ENCODE results near the gene TIGD6.
"Not testable (repeated sequence)": the region's sequence is repeated elsewhere in the genome, so short reads cannot be mapped to it uniquely, and the experiment has no call there.

Gene TIGD6

DNA sequence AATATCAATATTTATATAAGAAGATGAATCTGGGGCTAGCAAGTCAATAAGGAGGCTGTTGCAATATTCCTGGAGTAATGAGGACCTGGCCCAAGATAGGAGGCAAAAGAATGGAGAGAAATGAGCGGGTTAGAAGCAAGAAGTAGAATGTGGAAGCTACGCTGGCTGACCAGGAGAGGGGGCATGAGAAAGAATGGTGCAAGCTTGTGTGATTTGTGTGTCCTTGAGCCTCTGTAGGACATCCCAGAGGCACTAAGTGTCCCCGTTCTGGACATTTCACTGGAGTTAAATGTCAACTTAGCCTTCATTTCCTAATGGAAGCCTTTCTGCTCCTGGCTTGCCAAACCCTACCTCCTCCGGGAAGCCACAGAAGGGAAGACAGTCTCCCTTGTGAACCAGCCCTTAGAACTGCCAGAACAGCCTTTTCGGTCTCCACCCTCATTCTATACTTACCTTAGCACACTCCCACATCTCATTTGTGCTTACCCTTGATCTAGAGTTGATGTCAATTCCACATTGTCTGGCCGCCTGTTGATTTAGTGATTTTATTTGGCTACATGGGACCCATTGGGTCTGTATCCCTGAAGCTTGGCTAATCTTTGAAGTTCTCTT lies 49.2 kb downstream of the TIGD6 start:
- TF ChIP-seq, protein P1, sequence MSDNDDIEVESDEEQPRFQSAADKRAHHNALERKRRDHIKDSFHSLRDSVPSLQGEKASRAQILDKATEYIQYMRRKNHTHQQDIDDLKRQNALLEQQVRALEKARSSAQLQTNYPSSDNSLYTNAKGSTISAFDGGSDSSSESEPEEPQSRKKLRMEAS (IDR thresholded peaks at IDR 0.05; ENCODE audit: low read depth, low read length): no peak
- TF ChIP-seq POLR2A (IDR thresholded peaks at IDR 0.05; ENCODE audit: extremely low read depth, insufficient read length): no peak
- TF ChIP-seq, protein P2, sequence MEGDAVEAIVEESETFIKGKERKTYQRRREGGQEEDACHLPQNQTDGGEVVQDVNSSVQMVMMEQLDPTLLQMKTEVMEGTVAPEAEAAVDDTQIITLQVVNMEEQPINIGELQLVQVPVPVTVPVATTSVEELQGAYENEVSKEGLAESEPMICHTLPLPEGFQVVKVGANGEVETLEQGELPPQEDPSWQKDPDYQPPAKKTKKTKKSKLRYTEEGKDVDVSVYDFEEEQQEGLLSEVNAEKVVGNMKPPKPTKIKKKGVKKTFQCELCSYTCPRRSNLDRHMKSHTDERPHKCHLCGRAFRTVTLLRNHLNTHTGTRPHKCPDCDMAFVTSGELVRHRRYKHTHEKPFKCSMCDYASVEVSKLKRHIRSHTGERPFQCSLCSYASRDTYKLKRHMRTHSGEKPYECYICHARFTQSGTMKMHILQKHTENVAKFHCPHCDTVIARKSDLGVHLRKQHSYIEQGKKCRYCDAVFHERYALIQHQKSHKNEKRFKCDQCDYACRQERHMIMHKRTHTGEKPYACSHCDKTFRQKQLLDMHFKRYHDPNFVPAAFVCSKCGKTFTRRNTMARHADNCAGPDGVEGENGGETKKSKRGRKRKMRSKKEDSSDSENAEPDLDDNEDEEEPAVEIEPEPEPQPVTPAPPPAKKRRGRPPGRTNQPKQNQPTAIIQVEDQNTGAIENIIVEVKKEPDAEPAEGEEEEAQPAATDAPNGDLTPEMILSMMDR (IDR thresholded peaks at IDR 0.05; ENCODE audit: low read depth, low read length): no peak
- no peak for TF ChIP-seq MYC (IDR thresholded peaks at IDR 0.05; ENCODE audit: low read depth, low read length)
- H3K4me3 ChIP-seq (ENCODE audit: low read depth, low read length): no peak overlapping the region
- peak; percentile 30 for DNase-seq (ENCODE audit: low read depth)

DNA sequence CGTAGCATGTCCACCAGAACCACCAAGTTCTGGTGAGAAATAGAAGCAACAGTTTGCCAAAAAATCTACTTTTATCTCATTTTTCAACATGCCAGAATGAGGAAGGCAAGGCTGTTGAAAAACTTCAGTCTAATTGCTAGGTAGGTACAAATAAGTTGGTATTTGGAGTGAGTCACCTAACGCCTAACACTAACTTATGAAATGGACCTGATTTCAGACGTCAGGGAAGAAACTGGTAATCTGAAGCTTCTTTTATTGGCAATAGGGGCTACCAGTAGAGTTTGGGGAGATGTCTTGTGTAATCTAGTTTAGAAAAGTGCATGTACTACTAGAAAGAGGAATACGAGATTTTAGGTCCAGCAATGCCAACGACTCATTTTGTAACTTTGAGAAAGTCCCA lies 51.5 kb downstream of the TIGD6 start:
- DNase-seq (ENCODE audit: low read depth): no peak
- H3K4me3 ChIP-seq (ENCODE audit: low read depth, low read length): no peak overlapping the region
- TF ChIP-seq, protein P2 (IDR thresholded peaks at IDR 0.05; ENCODE audit: low read depth, low read length): no peak
- TF ChIP-seq, protein P1 (IDR thresholded peaks at IDR 0.05; ENCODE audit: low read depth, low read length): no peak
- TF ChIP-seq POLR2A (IDR thresholded peaks at IDR 0.05; ENCODE audit: extremely low read depth, insufficient read length) (no peak), MYC (IDR thresholded peaks at IDR 0.05; ENCODE audit: low read depth, low read length) (no peak)

DNA sequence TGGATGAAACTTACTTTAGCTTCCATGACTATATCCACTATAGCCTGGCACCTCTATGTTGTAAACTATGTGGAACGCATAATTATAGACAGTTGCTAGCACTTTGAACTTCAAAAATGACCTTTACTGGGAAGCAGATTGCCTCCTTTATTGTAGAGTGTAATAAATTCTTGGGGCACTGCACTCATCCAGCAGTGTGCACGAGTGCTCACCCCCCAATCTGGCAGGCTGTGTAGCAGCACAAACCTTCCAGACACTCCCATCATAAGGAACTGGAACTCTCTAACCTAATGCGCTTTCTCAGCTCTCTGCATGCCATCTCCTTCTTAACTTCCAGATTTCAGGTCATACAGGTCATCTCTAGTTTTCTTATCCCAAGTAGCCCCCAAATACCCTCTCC lies 54.3 kb downstream of the TIGD6 start:
- H3K4me3 ChIP-seq (ENCODE audit: low read depth, low read length): no peak overlapping the region
- DNase-seq (ENCODE audit: low read depth): no peak
- TF ChIP-seq POLR2A (IDR thresholded peaks at IDR 0.05; ENCODE audit: extremely low read depth, insufficient read length) (no peak), MYC (IDR thresholded peaks at IDR 0.05; ENCODE audit: low read depth, low read length) (no peak)
- TF ChIP-seq, protein P1 (IDR thresholded peaks at IDR 0.05; ENCODE audit: low read depth, low read length): no peak
- TF ChIP-seq, protein P2 (IDR thresholded peaks at IDR 0.05; ENCODE audit: low read depth, low read length): no peak

DNA sequence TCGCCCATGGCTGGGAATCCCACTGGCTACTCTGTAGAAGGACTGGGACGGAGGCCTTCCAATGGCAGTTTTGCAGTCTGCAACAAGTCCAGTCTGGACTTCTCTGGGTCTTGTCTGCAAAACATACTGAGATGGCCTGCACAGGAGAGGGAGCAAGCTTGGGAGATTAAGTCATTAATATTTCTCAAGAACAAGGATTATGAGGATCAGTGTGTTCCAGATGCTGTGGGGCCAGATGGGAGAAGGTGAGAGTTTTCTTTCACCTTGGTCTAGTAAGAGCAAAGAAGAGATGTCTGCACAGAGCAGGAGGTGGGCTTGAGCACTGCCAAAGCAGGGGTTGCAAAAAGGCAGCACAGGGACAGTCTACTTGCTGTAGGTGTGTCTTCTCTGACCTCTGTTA lies 55.8 kb downstream of the TIGD6 start, which contains the start of gene PDE6A:
Gene PDE6A (minus strand): TSS at position 128 of the 400 bp plus-strand sequence. CDS start 120 bp downstream, at position 8.
- no peak for DNase-seq (ENCODE audit: low read depth)
- TF ChIP-seq MYC (IDR thresholded peaks at IDR 0.05; ENCODE audit: low read depth, low read length): no peak
- TF ChIP-seq, protein P2 (IDR thresholded peaks at IDR 0.05; ENCODE audit: low read depth, low read length): no peak
- no peak for TF ChIP-seq POLR2A (IDR thresholded peaks at IDR 0.05; ENCODE audit: extremely low read depth, insufficient read length)
- TF ChIP-seq, protein P1 (IDR thresholded peaks at IDR 0.05; ENCODE audit: low read depth, low read length): no peak
- H3K4me3 ChIP-seq (ENCODE audit: low read depth, low read length): no peak within 1 kb of the TSS

DNA sequence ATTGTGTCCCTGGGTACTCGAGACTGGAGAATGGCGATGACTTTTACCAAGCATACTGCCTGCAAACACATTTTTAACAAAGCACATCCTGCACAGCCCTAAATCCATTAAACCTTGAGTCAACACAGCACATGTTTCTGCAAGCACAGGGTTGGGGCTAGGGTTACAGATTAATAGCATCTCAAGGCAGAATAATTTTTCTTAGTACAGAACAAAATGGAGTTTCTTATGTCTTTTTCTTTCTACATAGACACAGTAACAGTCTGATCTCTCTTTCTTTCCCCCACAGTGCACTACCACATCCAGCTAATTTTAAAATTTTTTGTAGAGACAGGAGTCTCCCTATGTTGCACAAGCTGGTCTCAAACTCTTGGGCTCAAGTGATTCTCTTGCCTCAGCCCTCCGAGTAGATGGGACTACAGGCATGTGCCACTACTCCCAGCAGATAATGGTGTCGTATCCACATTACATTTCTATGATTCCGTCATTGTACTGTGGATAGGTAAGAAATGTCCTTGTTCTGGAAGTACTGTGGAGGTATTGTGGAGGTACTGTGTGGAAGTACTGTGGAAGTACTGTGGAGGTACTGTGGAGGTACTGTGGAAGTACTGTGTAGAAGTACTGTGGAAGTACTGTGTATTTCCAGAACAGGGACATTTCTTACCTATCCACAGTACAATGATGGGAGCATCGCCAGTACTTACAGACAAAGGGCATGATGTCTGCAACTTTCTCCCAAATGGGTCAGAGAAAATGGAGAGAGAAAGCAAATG lies 57.1 kb downstream of the TIGD6 start:
- H3K4me3 ChIP-seq (ENCODE audit: low read depth, low read length); DNase-seq (ENCODE audit: low read depth): not testable (repeated sequence)
